TTC549 (cell line): ENCODE results near the gene MOB3B.
"Not testable (repeated sequence)": the region's sequence is repeated elsewhere in the genome, so short reads cannot be mapped to it uniquely, and the experiment has no call there.

Source experiments
- FAIRE-seq: peaks from 2 replicates; lab custom pipeline; 2012; peaks lifted over from hg19 to GRCh38; lab: Jason Lieb, UNC

MOB3B gene

GRCh38 chr9:27473111-27473529 is 56.5 kb downstream of the MOB3B start:
- no peak for FAIRE-seq

DNA sequence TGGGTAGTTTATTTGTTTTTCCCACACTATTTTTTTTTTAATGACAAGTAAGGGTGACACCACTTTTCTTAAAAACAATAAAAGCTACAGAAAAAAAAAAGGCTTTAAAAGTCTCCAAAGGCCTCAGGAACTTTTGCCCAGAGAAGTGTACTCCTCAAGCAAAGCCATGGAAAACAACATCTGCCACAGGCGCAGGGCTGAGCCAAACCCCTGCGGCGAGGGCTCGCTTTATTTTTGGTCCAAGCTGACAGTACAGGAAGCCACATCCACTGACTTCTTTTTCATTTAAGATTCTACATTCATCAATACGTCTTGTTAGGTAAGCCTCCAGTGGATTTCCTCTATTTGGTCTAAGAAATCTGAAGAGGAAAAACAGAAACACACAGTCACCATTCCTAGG is 57.4 kb downstream of the MOB3B start:
- FAIRE-seq = no peak

- no peak for FAIRE-seq
Observed at GRCh38 chr9:27471789-27472188, 57.8 kb downstream of the MOB3B start.

GRCh38 chr9:27471366-27471765 is 58.2 kb downstream of the MOB3B start:
- no peak for FAIRE-seq

- no peak for FAIRE-seq
Observed at GRCh38 chr9:27470291-27470856, 59.2 kb downstream of the MOB3B start.

- no peak for FAIRE-seq
Observed at GRCh38 chr9:27469550-27469949, 60.1 kb downstream of the MOB3B start.

DNA sequence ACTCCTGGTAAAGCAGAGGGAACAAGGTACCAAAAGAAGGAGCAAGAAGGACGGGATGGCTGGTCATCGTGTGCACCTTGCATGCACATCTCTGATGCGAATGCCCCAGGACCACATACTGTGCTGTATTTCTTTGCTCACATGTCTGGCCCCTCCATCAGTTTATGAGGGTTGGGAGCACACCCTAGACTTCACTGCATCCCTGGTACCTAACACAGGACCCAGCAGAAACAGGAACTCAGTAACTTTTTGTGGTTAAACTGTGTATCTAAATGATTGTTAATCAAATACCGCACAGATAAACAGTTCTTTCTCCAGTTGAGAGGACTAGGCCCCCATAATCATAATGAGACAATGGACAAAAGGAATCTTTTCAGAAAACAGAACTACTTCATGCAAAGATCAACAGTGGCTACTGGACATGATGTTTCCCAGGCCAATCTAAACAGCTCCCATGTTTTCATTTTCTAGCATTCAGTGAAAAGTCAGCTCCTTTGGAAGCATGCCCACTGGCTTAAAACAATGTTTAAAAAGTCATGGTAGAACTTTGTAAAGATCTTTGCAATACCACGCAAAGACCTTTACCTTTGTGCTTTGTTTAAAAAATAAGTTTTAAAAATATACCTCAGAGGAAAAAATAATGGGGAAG is 61.0 kb downstream of the MOB3B start:
- FAIRE-seq = no peak

GRCh38 chr9:27468000-27468399 is 61.6 kb downstream of the MOB3B start:
- FAIRE-seq = no peak

DNA sequence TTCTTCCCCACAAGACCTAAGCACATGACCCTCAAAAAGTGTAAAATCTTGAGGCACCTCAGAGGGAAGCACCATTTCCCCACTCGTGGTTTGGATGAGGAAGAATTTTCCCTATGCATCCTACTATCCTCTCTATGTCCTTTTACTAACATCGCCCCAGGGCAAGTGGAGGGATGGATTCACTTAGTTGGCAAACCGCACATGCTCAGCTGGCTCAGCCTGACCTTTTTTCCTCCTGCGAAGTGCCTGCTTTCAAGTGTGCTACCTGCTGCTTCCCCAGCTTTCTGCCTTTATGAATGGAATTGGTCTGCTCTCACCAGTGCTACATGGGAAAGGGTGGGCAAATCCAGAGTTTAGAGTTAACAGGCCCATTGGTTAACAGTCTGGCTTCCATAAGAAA is 62.1 kb downstream of the MOB3B start:
- no peak for FAIRE-seq

DNA sequence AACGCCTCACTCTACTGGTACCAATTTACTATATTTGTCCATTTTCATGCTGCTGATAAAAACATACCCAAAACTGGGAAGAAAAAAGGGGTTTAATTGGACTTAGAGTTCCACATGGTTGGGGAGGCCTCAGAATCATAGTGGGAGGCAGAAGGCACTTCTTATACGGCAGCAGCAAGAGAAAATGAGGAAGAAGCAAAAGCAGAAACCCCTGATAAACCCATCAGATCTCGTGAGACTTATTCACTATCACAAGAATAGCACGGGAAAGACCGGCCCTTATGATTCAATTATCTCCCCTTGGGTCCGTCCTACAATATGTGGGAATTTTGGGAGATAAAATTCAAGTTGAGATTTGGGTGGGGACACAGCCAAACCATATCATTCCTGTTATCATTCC is 63.1 kb downstream of the MOB3B start:
- FAIRE-seq = not testable (repeated sequence)

GRCh38 chr9:27464950-27465349 is 64.7 kb downstream of the MOB3B start:
- not testable (repeated sequence) for FAIRE-seq

DNA sequence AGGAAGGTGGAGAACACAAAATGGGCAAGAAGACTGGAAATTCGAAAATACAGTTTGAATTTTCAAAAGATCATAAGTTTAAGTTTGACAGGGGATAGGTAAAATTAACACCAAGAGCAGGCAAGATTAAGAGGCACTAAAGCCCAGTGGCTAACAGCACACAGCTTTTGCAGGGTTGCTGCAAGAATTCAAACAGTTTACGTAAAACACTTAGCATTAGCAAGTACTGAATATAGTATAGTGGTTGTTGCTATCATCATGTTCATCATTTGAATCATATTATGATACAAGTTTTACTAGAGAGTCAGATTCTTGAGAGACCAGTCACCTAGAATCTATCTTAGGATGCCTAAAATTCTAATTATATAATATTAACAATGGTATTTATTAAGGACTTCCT is 66.8 kb downstream of the MOB3B start:
- no peak for FAIRE-seq

- no peak for FAIRE-seq
Observed at GRCh38 chr9:27462434-27462833, 67.2 kb downstream of the MOB3B start.

GRCh38 chr9:27460226-27461023 is 69.2 kb downstream of the MOB3B start:
- FAIRE-seq = no peak

GRCh38 chr9:27457445-27457844 is 72.2 kb downstream of the MOB3B start:
- FAIRE-seq = no peak

- FAIRE-seq = no peak
Observed at GRCh38 chr9:27453860-27454553, 75.6 kb downstream of the MOB3B start.

GRCh38 chr9:27451207-27451797 is 78.3 kb downstream of the MOB3B start:
- FAIRE-seq = no peak

DNA sequence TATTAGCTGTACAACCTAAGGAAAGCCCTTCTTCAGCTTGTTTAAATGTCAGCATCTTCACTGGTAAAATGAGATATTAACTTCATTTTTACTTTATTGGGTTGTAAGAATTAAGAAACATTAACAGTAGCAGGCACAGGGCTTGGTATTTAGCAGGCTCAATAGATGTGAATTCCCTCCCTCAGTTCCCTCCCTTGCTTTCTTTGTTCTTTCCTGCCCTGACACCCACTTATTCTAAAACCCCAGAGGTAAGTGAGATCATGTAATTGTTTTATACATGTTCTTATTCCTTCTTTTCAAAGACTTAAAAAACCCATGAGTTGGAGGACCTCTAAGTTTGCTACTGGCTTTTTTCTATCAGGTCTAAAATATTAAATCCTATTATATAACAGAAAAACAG is 78.9 kb downstream of the MOB3B start:
- no peak for FAIRE-seq

GRCh38 chr9:27448356-27448755 is 81.3 kb downstream of the MOB3B start:
- FAIRE-seq = not testable (repeated sequence)

DNA sequence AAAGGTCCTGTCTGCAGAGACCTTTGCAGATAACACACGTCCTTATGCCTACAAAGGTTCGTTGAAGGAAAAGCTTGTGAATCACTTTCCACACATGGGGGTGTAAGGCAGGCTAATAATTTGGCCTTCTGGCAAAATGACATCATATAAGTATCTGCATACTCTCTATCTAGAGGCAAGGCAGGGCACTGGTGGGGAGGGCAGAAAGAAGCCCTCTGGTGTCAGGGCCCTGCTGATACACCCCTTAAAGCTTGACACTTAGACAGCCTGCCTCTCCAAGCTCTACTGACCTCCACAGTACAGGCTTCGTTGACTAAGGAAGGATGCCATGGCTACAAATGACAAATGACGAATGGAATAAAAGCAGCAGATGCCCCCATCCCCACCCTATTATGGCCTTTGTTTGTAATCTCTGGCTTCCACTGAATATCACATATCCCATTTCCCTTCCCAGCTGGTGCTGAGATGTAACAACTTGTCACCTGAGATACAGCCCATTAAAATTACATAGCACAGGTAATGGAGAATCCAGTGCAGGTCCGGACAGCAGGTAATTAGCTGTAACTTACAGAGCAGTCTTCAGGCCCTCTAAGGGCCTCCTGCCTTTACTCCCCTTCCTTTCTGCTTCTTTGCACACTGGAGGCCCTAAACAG is 82.5 kb downstream of the MOB3B start:
- no peak for FAIRE-seq

- FAIRE-seq = no peak
Observed at GRCh38 chr9:27445688-27446087, 83.9 kb downstream of the MOB3B start.

GRCh38 chr9:27445057-27445595 is 84.5 kb downstream of the MOB3B start:
- FAIRE-seq = no peak
